Prostate gland (tissue), 2 donors: ENCODE data around the gene NRCAM.

Experiments used
- CTCF ChIP-seq, 4 experiments: fragments of 200-600 bp in 2 of 4; fragments of 450-650 bp in 2 of 4; sonication (generic) in 2 of 4; IDR thresholded peaks; 1 replicate in 3 of 4; 2 replicates in 1 of 4; pipeline ENCODE4 v1.5.1; 2016 to 2019; ENCODE audit warnings: antibody characterized with exemption in 4 of 4, mild to moderate bottlenecking in 2 of 4, moderate library complexity in 2 of 4
- POLR2A ChIP-seq: fragments of 450-650 bp; IDR thresholded peaks from one replicate; pipeline ENCODE4 v1.6.1; 2016; ENCODE audit warnings: antibody characterized with exemption, mild to moderate bottlenecking
- POLR2AphosphoS5 ChIP-seq: sonication (generic); formaldehyde crosslinking; IDR thresholded peaks from one replicate; pipeline ENCODE4 v1.6.1; 2017; ENCODE audit warnings: antibody characterized with exemption

- TF ChIP-seq CTCF (IDR thresholded peaks at IDR 0.05) (no peak), POLR2AphosphoS5 (no peak), POLR2A (no peak)
These were observed 169.8 kb downstream of the NRCAM start for GRCh38 chr7:108286290-108286904.
